ENCODE measurements around the gene CDCA8. TPM values are rescaled to one million over a fixed set of nuclear protein-coding genes. Genes with fewer than 3 reads are reported as not detected.
"Not testable (repeated sequence)": the region's sequence is repeated elsewhere in the genome, so short reads cannot be mapped to it uniquely, and the experiment has no call there.

The CDCA8 gene
- total RNA-seq, 1 donor from 2014 or later = 35.1 TPM

GRCh38 chr1:37680933-37681332 is 11.4 kb upstream of the CDCA8 start:
- DNase-seq (ENCODE audit: extremely low spot score, unreplicated experiment) = no peak
- H3K27me3 Mint-ChIP-seq = peaks cover 17% of the 10 kb centered on the region
- H3K27ac Mint-ChIP-seq = no peak overlapping the region
- peaks cover 8% of the 10 kb centered on the region for H3K36me3 Mint-ChIP-seq
- H3K4me3 Mint-ChIP-seq = no peak overlapping the region
- no peak for TF ChIP-seq CTCF (conservative IDR thresholded peaks at IDR 0.05)
- H3K4me1 Mint-ChIP-seq (ENCODE audit: unreplicated experiment) = no peaks in the 10 kb centered on the region
- no peaks in the 10 kb centered on the region for H3K9me3 Mint-ChIP-seq

- peaks cover 12% of the 10 kb centered on the region for H3K36me3 Mint-ChIP-seq
- no peak overlapping the region for H3K27ac Mint-ChIP-seq
- H3K27me3 Mint-ChIP-seq = peaks cover 10% of the 10 kb centered on the region
- H3K4me3 Mint-ChIP-seq = no peak overlapping the region
- H3K9me3 Mint-ChIP-seq = no peaks in the 10 kb centered on the region
- no peak for DNase-seq (ENCODE audit: extremely low spot score, unreplicated experiment)
- peak; percentile 98 for TF ChIP-seq CTCF (conservative IDR thresholded peaks at IDR 0.05)
- H3K4me1 Mint-ChIP-seq (ENCODE audit: unreplicated experiment) = no peaks in the 10 kb centered on the region
Observed at GRCh38 chr1:37682334-37682987, 9.9 kb upstream of the CDCA8 start.

- H3K4me3 Mint-ChIP-seq = not testable (repeated sequence)
Observed at GRCh38 chr1:37684182-37684581, 8.1 kb upstream of the CDCA8 start.

GRCh38 chr1:37685722-37686121 is 6.6 kb upstream of the CDCA8 start:
- H3K27ac Mint-ChIP-seq = no peak overlapping the region
- H3K36me3 Mint-ChIP-seq = peaks cover 17% of the 10 kb centered on the region
- DNase-seq (ENCODE audit: extremely low spot score, unreplicated experiment) = no peak
- H3K4me3 Mint-ChIP-seq = no peak overlapping the region
- no peaks in the 10 kb centered on the region for H3K27me3 Mint-ChIP-seq
- no peak for TF ChIP-seq CTCF (conservative IDR thresholded peaks at IDR 0.05)
- no peaks in the 10 kb centered on the region for H3K9me3 Mint-ChIP-seq
- H3K4me1 Mint-ChIP-seq (ENCODE audit: unreplicated experiment) = peaks cover 13% of the 10 kb centered on the region

More at GRCh38 chr1:37684182-37684581, 8.1 kb upstream of the CDCA8 start:
- H3K27ac Mint-ChIP-seq; H3K4me1 Mint-ChIP-seq (ENCODE audit: unreplicated experiment); H3K27me3 Mint-ChIP-seq; H3K9me3 Mint-ChIP-seq; DNase-seq (ENCODE audit: extremely low spot score, unreplicated experiment): not testable (repeated sequence)
- H3K36me3 Mint-ChIP-seq = peaks cover 17% of the 10 kb centered on the region

- DNase-seq (ENCODE audit: extremely low spot score, unreplicated experiment); H3K27me3 Mint-ChIP-seq; H3K4me3 Mint-ChIP-seq; H3K9me3 Mint-ChIP-seq; H3K27ac Mint-ChIP-seq: not testable (repeated sequence)
- Mint-ChIP-seq H3K36me3 (peaks cover 17% of the 10 kb centered on the region), H3K4me1 (ENCODE audit: unreplicated experiment) (peaks cover 19% of the 10 kb centered on the region)
Observed at GRCh38 chr1:37687764-37688163, 4.6 kb upstream of the CDCA8 start.

GRCh38 chr1:37688926-37689325 is 3.4 kb upstream of the CDCA8 start:
- Mint-ChIP-seq H3K9me3 (no peaks in the 10 kb centered on the region), H3K27me3 (no peaks in the 10 kb centered on the region), H3K27ac (peak overlapping the region; percentile 61), H3K4me3 (peak overlapping the region; percentile 94), H3K36me3 (peaks cover 14% of the 10 kb centered on the region), H3K4me1 (ENCODE audit: unreplicated experiment) (peaks cover 19% of the 10 kb centered on the region)
- DNase-seq (ENCODE audit: extremely low spot score, unreplicated experiment) = no peak
- TF ChIP-seq CTCF (conservative IDR thresholded peaks at IDR 0.05) = no peak
